ENCODE results near the gene CBLL2.
"Not testable (repeated sequence)": the region's sequence is repeated elsewhere in the genome, so short reads cannot be mapped to it uniquely, and the experiment has no call there.

Gene CBLL2

DNA sequence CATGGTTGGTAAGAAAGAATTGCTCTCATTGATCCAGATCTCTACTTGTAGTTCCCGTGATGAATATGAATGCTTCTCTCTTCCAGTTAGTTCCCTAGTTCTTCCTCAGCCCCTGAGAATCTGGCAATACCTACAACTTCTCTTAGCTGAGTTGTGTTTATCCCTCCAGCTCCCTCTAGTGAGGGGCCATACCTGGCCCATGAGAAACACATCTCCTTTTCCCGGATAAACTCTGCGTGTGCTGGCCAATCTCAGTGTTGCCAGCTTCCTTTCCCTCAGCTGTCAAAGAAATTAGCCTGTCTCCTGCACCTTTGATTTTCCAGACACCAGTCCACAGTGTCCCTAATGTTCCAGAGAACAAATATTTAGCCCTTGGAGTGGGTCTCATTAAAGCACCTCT, 5.7 kb downstream of the CBLL2 start:
- H3K4me2 ChIP-seq, result no peak overlapping the region
- no peaks in the 10 kb centered on the region for H4K20me1 ChIP-seq
- no peaks in the 10 kb centered on the region for H3K27me3 ChIP-seq
- H3K9ac ChIP-seq, result no peak overlapping the region
- no peak overlapping the region for H3K4me3 ChIP-seq
- no peak overlapping the region for H3K27ac ChIP-seq
- no peaks in the 10 kb centered on the region for H3K36me3 ChIP-seq
- H3K4me1 ChIP-seq, result peaks cover 0 to 5% (median 0%) of the 10 kb centered on the region in 10 experiments; a peak in 3 of 20 replicates
- TF ChIP-seq Cebpa-rat (IDR thresholded peaks at IDR 0.05), result no peak
- H3K9me3 ChIP-seq (replicated peaks in 1 of 11), result peaks cover 15 to 21% (median 19%) of the 10 kb centered on the region in 11 experiments; a peak in 21 of 22 replicates

DNA sequence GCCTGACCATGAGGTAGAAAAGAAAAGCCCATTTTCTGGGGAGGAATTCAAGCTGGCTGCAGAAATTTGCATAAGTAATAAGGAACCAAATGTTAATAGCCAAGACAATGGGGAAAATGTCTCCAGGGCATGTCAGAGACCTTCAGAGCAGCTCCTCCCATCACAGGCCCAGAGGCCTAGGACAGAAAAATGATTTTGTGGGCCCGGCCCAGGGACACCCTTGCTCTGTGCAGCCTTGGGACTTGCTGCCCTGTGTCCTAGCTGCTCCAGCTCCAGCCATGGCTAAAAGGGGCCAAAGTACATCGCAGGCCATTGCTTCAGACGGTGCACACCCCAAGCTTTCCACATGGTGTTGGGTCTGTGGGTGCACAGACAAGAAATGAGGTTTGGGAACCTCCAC, 16.5 kb downstream of the CBLL2 start:
- H3K36me3 ChIP-seq, H3K4me2 ChIP-seq, H3K27me3 ChIP-seq, H3K27ac ChIP-seq, H4K20me1 ChIP-seq, H3K9ac ChIP-seq, H3K4me1 ChIP-seq, H3K4me3 ChIP-seq: not testable (repeated sequence)
- peaks cover 13 to 25% (median 19%) of the 10 kb centered on the region in 11 experiments; a peak in 21 of 22 replicates for H3K9me3 ChIP-seq (replicated peaks in 1 of 11)

DNA sequence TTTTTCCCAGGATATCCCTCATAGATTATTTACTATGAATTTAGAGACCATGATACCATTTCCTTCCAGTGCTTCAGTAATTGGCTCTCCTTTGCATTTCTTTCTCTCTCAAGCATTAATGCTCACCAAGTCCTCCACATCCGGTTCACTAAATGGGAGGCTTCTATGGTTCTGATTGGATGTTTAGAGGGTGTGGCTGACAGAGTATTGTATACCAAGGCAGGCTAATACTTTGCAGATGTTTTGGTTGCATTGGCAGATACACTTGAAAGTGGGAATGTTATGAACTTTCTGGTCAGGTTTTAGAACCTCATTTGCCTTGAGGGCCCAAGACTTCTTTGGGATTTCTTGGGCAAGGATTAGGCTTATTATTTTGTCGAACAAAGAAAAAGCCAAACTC, 24.2 kb downstream of the CBLL2 start:
- peaks cover 0 to 10% (median 0%) of the 10 kb centered on the region in 11 experiments; a peak in 5 of 22 replicates for H3K9me3 ChIP-seq (replicated peaks in 1 of 11)
- H4K20me1 ChIP-seq, result no peaks in the 10 kb centered on the region
- no peaks in the 10 kb centered on the region for H3K27me3 ChIP-seq
- no peak for TF ChIP-seq Cebpa-rat (IDR thresholded peaks at IDR 0.05)
- H3K4me1 ChIP-seq, result peaks cover 12 to 23% (median 17%) of the 10 kb centered on the region in 10 experiments
- no peak overlapping the region for H3K4me2 ChIP-seq
- H3K9ac ChIP-seq, result no peak overlapping the region
- H3K4me3 ChIP-seq, result no peak overlapping the region
- no peaks in the 10 kb centered on the region for H3K36me3 ChIP-seq
- H3K27ac ChIP-seq, result no peak overlapping the region

DNA sequence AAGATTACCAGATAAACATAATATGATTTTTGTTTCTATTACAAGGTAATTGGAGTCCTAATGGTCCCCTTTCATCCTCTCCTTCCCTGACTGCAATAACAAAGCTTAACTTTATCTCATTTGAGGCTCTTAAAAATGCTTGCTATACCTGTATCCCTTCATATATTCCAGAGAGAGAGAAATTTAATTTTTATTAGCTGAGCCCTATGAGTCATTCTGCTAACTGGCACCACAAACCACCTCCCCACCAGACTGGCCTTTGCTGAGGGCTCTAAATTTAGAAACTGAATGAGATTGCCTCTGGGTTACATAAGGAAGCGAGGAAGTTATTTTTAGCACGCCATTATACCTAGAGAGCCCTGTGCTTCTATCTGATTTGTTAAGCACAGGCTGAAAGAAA, 27.4 kb downstream of the CBLL2 start:
- H3K9ac ChIP-seq, result no peak overlapping the region
- H3K27ac ChIP-seq, result no peak overlapping the region; a peak in 1 of 22 replicates
- H3K4me2 ChIP-seq, result peak overlapping the region; percentile 47 to 79 (median 65); a peak in 21 of 22 replicates
- H3K36me3 ChIP-seq, result no peaks in the 10 kb centered on the region
- peaks cover 0 to 15% (median 4%) of the 10 kb centered on the region in 11 experiments; a peak in 5 of 22 replicates for H3K9me3 ChIP-seq (replicated peaks in 1 of 11)
- H3K27me3 ChIP-seq, result no peaks in the 10 kb centered on the region
- no peak overlapping the region for H3K4me3 ChIP-seq
- TF ChIP-seq Cebpa-rat (IDR thresholded peaks at IDR 0.05), result no peak
- peaks cover 12 to 21% (median 17%) of the 10 kb centered on the region in 10 experiments for H3K4me1 ChIP-seq
- no peaks in the 10 kb centered on the region for H4K20me1 ChIP-seq

DNA sequence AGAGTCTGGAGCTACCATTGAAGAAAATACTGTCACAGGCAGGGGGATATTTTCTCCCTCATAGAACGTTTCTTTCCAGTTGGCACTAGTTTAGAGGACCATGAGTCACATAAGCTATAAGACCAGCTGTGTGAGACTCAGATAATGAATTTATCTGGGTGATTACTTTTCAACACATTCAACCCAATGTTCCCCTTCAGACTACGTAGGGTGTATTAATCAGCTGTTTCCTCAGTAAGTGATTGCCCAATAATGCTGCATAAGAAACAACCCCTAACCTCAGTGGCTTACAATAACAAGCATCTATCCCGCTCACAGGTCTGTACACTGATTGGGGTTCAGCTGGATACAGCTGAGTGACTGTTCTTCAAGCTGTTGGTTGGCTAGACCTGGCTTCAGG, 38.1 kb downstream of the CBLL2 start:
- H3K36me3 ChIP-seq, result no peaks in the 10 kb centered on the region
- no peak overlapping the region for H3K9ac ChIP-seq
- no peak overlapping the region for H3K4me3 ChIP-seq
- H4K20me1 ChIP-seq, result no peaks in the 10 kb centered on the region
- peak overlapping the region in 1 of 11 experiments; percentile 16; a peak in 1 of 22 replicates for H3K4me2 ChIP-seq
- H3K27ac ChIP-seq, result no peak overlapping the region
- no peaks in the 10 kb centered on the region for H3K27me3 ChIP-seq
- H3K4me1 ChIP-seq, result peaks cover 6 to 32% (median 23%) of the 10 kb centered on the region in 10 experiments; a peak in 19 of 20 replicates
- TF ChIP-seq Cebpa-rat (IDR thresholded peaks at IDR 0.05), result no peak
- peaks cover 0 to 27% (median 10%) of the 10 kb centered on the region in 11 experiments; a peak in 12 of 22 replicates for H3K9me3 ChIP-seq (replicated peaks in 1 of 11)

DNA sequence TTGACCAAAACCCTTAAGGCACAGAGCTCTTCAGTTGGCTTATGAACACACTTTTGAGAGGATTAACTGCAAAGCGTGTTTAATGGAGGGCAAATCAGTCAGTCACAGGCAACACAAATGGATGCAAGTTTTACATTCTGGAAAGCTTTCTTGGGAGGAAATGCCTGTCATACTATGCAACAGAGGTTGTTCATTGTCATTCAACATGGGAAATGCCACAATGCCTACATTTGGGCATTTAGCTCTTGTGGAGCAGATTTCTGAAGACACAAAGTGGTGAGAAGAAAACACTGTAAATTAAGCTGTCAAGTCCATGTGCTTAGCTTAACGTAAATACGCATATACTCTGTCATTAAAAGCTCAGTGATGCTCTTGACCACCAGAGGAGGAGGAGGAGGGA, 41.1 kb downstream of the CBLL2 start:
- peaks cover 7 to 43% (median 16%) of the 10 kb centered on the region in 11 experiments; a peak in 13 of 22 replicates for H3K9me3 ChIP-seq (replicated peaks in 1 of 11)
- no peak overlapping the region for H3K9ac ChIP-seq
- H3K36me3 ChIP-seq, result no peaks in the 10 kb centered on the region
- H3K4me3 ChIP-seq, result no peak overlapping the region
- H3K27ac ChIP-seq, result no peak overlapping the region
- H4K20me1 ChIP-seq, result no peaks in the 10 kb centered on the region
- no peaks in the 10 kb centered on the region for H3K27me3 ChIP-seq
- H3K4me1 ChIP-seq, result peaks cover 6 to 32% (median 23%) of the 10 kb centered on the region in 10 experiments; a peak in 19 of 20 replicates
- TF ChIP-seq Cebpa-rat (IDR thresholded peaks at IDR 0.05), result no peak
- H3K4me2 ChIP-seq, result peak overlapping the region in 5 of 11 experiments; percentile 17 to 82 (median 75); a peak in 5 of 22 replicates

DNA sequence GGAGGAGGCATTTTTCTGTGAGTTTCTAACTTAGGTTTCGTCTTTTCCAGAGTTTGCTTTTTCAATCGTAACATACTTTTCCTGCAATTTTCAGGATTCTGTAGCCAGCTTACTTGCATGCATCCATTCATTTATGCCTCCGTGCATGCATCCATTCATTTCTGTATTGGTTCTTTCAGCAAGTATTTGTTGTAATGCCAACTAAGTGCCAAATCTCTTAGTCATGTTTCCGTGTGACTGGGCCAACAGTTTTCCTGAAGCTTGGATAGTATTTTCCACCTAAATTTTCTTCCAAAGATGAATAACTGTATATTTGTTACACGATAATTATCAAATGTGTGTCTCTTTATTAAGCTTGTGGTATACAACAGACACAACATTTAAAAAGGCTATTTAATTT, 41.5 kb downstream of the CBLL2 start:
- Histone ChIP-seq H4K20me1 (no peaks in the 10 kb centered on the region), H3K27ac (no peak overlapping the region), H3K27me3 (no peaks in the 10 kb centered on the region), H3K9me3 (replicated peaks in 1 of 11) (peaks cover 7 to 44% (median 19%) of the 10 kb centered on the region in 11 experiments; a peak in 13 of 22 replicates), H3K4me1 (peaks cover 6 to 32% (median 23%) of the 10 kb centered on the region in 10 experiments; a peak in 19 of 20 replicates), H3K4me2 (peak overlapping the region in 3 of 11 experiments; percentile 6 to 38 (median 17); a peak in 2 of 22 replicates), H3K36me3 (no peaks in the 10 kb centered on the region), H3K9ac (no peak overlapping the region), H3K4me3 (no peak overlapping the region)
- TF ChIP-seq Cebpa-rat (IDR thresholded peaks at IDR 0.05), result no peak

DNA sequence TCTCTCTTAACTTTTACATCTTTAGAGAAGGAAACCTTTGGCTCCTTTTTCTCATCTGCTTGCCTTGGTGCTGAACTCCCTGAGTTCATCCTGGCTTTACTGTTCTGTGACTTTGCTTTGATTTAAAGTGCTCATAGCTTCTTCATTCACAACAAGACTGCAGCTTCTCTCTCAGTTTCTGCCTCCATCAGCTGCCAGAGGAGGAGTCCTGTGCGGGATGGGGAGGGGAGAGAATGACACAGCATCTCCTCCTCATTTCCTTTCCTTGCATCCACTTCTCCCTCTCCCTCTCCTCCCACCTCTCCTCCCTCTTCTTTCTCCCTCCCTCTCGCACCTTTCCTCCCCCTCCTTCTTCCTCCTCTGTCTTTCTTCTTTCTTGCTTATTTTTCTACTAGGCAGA, 42.0 kb downstream of the CBLL2 start:
- Histone ChIP-seq H3K4me3 (no peak overlapping the region), H4K20me1 (no peaks in the 10 kb centered on the region), H3K4me2 (peak overlapping the region in 7 of 11 experiments; percentile 2 to 38 (median 15); a peak in 5 of 22 replicates), H3K36me3 (no peaks in the 10 kb centered on the region), H3K27ac (no peak overlapping the region), H3K27me3 (no peaks in the 10 kb centered on the region), H3K9me3 (replicated peaks in 1 of 11) (peaks cover 7 to 44% (median 19%) of the 10 kb centered on the region in 11 experiments; a peak in 14 of 22 replicates), H3K4me1 (peaks cover 6 to 32% (median 23%) of the 10 kb centered on the region in 10 experiments; a peak in 19 of 20 replicates), H3K9ac (no peak overlapping the region)
- TF ChIP-seq Cebpa-rat (IDR thresholded peaks at IDR 0.05), result no peak

DNA sequence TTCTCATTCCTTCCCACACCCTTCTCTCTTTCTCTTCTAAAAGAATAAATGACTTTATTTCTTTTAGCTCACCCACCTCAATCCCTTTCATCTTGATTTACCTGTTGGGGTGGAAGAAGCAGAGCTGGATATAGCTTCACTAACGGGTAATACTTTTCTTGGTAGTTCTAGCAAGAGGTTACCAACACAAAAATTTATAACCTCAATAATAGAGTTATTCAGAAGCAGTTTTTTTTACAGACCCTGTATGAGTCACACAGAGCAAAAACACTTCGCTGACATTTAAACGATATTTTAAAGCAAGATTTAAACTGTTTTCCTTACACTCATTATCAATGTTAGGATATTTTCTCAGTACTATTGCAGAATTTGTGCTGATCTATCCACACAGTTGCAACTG, 42.4 kb downstream of the CBLL2 start:
- no peaks in the 10 kb centered on the region for H3K27me3 ChIP-seq
- no peaks in the 10 kb centered on the region for H4K20me1 ChIP-seq
- 0 out of 22 replicates have a peak overlapping the region, but pooled peaks of 1 of the 11 experiments have one; percentile 17 for H3K4me2 ChIP-seq
- H3K4me1 ChIP-seq, result peaks cover 6 to 32% (median 23%) of the 10 kb centered on the region in 10 experiments; a peak in 19 of 20 replicates
- H3K36me3 ChIP-seq, result no peaks in the 10 kb centered on the region
- H3K27ac ChIP-seq, result no peak overlapping the region
- H3K4me3 ChIP-seq, result no peak overlapping the region
- no peak for TF ChIP-seq Cebpa-rat (IDR thresholded peaks at IDR 0.05)
- H3K9me3 ChIP-seq (replicated peaks in 1 of 11), result peaks cover 9 to 46% (median 21%) of the 10 kb centered on the region in 11 experiments; a peak in 16 of 22 replicates
- no peak overlapping the region for H3K9ac ChIP-seq

All from BLaER1 treated with 17β-estradiol and CSF1 and Interleukin-3, amounts not matched to agents 10 nM and 100 nM (cell line).